NCI-H2107 (cell line): Measurements from ENCODE around the gene YBX1.
A peak's percentile ranks its signal among the peaks of the same experiment; 100 is the strongest.
"Not testable (repeated sequence)": the region's sequence is repeated elsewhere in the genome, so short reads cannot be mapped to it uniquely, and the experiment has no call there.

ENCODE experiments used
- DNase-seq: peaks from one replicate; lab custom pipeline; 2025; lab: John Stamatoyannopoulos, UW

Gene YBX1

GRCh38 chr1:42681741-42682483 is at the start of gene YBX1:
YBX1 (plus strand) TSS chr1:42682418; CDS start chr1:42682566, 148 bp downstream.
- DNase-seq: peak; percentile 98

DNA sequence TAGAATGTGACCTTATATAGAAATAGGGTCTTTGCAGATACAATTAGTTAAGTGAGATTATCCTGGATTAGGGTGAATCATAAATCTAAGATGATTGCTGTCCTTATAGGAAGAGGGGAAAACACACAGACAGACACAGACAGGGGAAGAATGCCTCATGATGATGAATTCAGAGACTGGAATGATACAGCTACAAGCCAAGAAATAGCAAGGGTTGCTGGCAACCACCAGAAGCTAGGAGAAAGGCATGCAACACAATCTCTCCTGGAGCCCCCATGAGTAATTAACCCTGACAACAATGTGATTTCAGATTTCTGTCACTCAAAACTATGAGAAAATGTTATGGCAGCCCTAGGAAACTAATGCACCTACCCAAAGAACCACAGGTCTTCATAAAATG is 43.1 kb upstream of the YBX1 start:
- no peak for DNase-seq

DNA sequence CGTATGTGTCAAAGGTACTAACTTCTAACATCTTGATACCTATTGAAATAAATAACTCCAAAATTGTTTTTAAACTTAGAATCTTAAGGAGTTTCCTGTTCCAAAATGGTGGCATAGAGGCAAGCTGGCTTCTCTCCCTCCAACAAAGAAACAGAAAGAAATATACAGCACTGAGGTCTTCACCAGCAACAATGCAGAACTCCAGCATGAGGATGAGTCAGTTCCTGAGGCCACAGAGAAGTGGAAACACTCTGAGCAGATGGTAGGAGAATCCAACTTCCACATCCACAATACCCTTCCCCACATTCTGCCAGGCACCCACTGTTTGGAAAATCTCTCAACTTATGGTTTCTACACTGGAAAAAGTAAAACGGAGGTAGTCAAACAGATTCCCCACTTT is 36.2 kb upstream of the YBX1 start:
- no peak for DNase-seq

- DNase-seq: no peak
These were observed 25.0 kb upstream of the YBX1 start for GRCh38 chr1:42657201-42657600.

- DNase-seq: peak; percentile 97
These were observed 24.0 kb upstream of the YBX1 start, which contains the start of gene PPIH for GRCh38 chr1:42657981-42658876. PPIH (plus strand) TSS chr1:42658423; CDS start chr1:42658447, 24 bp downstream.

DNA sequence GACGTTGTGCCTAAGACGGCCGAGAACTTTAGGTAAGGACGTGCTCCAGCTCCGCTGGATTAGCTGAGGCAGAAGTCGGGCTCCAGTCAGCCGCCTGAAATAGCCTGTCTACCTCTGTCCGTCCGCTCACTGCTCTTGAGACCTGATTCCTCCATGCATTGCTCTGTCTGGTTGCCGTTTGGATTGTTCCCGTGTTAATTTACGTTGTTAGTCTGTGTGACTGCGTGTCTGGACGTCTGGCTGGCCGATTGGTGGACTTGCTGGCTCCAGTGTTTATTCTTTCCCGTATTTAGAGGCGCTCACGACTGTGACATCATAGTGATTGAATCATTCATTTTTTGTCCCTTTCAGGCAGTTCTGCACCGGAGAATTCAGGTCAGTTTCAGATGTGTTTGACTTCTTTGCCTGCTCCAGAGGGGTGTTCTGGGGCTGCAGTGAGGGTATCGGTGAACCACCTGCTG is 23.3 kb upstream of the YBX1 start:
- no peak for DNase-seq

- no peak for DNase-seq
These were observed 21.2 kb upstream of the YBX1 start for GRCh38 chr1:42660907-42661500.

GRCh38 chr1:42669936-42670335 is 12.3 kb upstream of the YBX1 start:
- no peak for DNase-seq

GRCh38 chr1:42670425-42670824 is 11.8 kb upstream of the YBX1 start:
- no peak for DNase-seq

DNA sequence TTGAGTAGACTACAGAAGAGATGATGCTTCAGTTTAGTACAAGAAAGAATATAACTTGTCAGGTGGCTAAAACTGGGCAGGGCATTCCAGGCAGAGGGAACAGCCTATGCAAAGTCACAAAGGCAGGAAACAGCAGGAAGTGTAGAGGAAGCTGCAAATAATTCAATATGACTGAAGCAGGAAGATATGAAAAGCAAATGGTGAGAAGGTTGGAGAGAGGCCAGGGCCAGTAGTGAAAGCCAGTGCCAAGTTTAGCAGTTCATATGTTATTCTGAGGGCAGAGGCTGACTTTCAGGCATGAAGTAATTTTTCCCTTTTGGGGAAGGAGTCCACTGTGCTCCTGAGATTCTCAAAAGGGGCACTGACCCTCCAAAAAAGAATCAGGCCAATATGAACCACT is 8.0 kb upstream of the YBX1 start:
- no peak for DNase-seq

- DNase-seq: no peak
These were observed 7.5 kb upstream of the YBX1 start for GRCh38 chr1:42674682-42675081.

- DNase-seq: no peak
These were observed 6.8 kb upstream of the YBX1 start for GRCh38 chr1:42675467-42675866.

- no peak for DNase-seq
These were observed 5.6 kb upstream of the YBX1 start for GRCh38 chr1:42676534-42677087.

DNA sequence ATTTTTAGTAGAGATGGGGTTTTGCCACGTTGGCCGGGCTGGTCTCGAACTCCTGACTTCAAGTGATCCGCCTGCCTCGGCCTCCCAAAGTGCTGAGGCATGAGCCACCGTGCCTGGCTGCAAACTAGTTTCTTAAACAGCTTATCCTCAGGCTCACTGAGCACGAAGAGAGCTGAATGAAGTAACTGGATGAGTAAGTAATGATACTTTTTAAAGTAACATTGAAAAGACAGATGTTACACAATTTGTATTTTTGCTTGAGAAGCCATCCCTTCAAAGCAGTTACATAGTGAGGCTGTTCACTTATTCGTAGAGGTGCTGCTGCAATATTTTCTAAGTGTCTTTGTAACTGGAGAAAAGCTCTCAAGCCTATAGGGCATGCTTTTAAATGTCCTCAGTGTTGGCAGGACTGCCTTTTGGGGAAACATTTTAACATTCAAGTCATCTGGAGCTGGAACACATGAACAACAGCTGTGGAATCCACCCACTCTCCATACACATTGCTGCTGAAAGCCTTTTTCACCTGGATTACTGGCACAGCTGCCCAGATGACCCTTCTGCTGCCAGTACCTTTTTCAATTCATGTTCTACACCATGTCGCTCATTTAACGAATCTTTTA is 2.7 kb upstream of the YBX1 start:
- DNase-seq: no peak

- no peak for DNase-seq
These were observed 2.2 kb upstream of the YBX1 start for GRCh38 chr1:42680055-42680454.

DNA sequence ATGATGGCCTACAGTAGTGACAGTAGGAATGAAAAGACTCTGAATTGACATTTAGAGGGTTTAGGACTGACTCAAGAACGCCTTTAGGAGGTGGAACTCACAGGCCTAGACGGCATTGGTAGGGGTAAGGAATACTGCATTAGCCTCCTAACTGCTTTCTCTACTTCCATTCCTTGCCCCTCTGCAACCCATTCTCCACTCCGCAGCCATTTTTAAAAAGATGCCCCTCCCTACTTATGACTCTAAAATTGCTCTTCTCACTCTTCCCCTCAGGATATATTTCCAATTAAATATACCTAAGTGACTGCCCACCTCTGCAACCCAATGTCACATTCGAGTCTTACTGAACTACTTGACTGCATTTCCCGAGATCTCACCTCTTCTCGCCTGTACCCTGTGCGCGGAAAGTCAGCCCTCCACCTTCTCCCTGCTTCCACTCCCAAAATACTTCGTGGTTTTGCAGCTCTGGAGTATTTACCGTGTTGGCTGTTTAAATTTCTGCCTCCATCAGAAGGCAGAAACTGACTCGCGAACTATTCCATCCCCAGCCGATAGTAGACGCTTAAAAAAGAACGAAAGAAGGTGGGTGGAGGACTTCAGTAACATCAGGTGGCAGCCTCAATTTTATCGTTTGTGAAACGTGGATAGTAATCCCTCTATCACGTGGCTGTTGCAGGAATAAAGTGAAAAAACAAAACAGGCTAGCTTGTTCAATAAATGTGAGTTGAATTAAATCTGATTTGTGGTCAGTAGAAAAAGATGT is 1.1 kb upstream of the YBX1 start:
- no peak for DNase-seq

DNA sequence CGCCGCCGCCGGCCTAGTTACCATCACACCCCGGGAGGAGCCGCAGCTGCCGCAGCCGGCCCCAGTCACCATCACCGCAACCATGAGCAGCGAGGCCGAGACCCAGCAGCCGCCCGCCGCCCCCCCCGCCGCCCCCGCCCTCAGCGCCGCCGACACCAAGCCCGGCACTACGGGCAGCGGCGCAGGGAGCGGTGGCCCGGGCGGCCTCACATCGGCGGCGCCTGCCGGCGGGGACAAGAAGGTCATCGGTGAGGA is 193 bp downstream of the YBX1 start:
- not testable (repeated sequence) for DNase-seq

GRCh38 chr1:42682739-42683531 is 717 bp downstream of the YBX1 start:
- DNase-seq: peak; percentile 33

GRCh38 chr1:42684139-42684538 is 1.9 kb downstream of the YBX1 start:
- no peak for DNase-seq

DNA sequence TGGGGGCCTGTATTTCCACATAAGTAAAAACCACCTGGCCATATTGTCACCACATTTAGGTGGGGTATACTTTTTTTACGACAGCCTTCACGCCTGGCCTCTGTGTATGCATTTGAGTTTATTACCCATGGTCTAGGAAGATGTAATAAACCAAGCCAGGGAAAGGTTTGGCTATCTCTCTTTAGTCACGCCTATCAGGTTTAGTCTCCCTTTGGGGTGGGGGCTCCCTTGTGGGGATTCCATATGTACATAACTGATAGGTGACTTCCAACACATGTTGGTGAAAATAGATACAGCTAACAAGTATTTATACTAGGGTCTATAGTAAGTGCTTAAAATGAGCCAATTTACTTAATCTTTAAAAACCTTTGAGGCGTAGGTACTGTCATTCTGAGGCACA is 4.2 kb downstream of the YBX1 start:
- no peak for DNase-seq

- DNase-seq: no peak
These were observed 7.7 kb downstream of the YBX1 start for GRCh38 chr1:42689912-42690311.
